Stimulated activated CD8-positive, alpha-beta memory T cell treated with anti-CD3 and anti-CD28 coated beads, Interleukin-2, amount 100 ng/mL, for 48 hours (primary cell): ENCODE results near the gene SSTR1.

ENCODE experiments used
- DNase-seq, 2 donors: peaks; one replicate each; pipeline ENCODE4 v3.0.0-alpha.2; 2020; ENCODE audit warnings: low read depth in 2 of 2

The SSTR1 gene

GRCh38 chr14:38238332-38238731 is 30.6 kb downstream of the SSTR1 start:
- no peak for DNase-seq

GRCh38 chr14:38238878-38239277 is 31.2 kb downstream of the SSTR1 start:
- DNase-seq = no peak

GRCh38 chr14:38243696-38244240 is 36.1 kb downstream of the SSTR1 start:
- no peak for DNase-seq

GRCh38 chr14:38248321-38249028 is 40.8 kb downstream of the SSTR1 start:
- no peak for DNase-seq

GRCh38 chr14:38250331-38250730 is 42.6 kb downstream of the SSTR1 start:
- no peak for DNase-seq

- DNase-seq = no peak
Observed at GRCh38 chr14:38252066-38252710, 44.5 kb downstream of the SSTR1 start.

GRCh38 chr14:38253676-38254075 is 46.0 kb downstream of the SSTR1 start:
- no peak for DNase-seq

GRCh38 chr14:38254571-38255407 is 47.1 kb downstream of the SSTR1 start:
- no peak for DNase-seq

- DNase-seq = no peak
Observed at GRCh38 chr14:38255408-38255672, 47.6 kb downstream of the SSTR1 start.

- DNase-seq = no peak
Observed at GRCh38 chr14:38255673-38256532, 48.2 kb downstream of the SSTR1 start, which contains the start of gene CLEC14A. CLEC14A (minus strand) TSS chr14:38256093; CDS start chr14:38256022, 71 bp downstream.

GRCh38 chr14:38256533-38256840 is 48.8 kb downstream of the SSTR1 start:
- DNase-seq = no peak

- DNase-seq = no peak
Observed at GRCh38 chr14:38257507-38257906, 49.8 kb downstream of the SSTR1 start.

GRCh38 chr14:38261620-38262019 is 53.9 kb downstream of the SSTR1 start:
- no peak for DNase-seq
